T-cell (primary cell): ENCODE data around the gene MATN3. TPM values are rescaled to one million over a fixed set of nuclear protein-coding genes. Genes with fewer than 3 reads are reported as not detected.

Experiments
- ATAC-seq, 4 experiments: fragments of 200-7000 bp in 3 of 4; fragments of 150-1000 bp in 1 of 4; cut with Tn5 transposase; replicated peaks in 1 of 4; 1 replicate in 3 of 4; 2 replicates in 1 of 4; pipeline ENCODE4 v1.10.0; 2021; ENCODE audit warnings: moderate library complexity in 3 of 4, mild to moderate bottlenecking in 2 of 4, moderate number of reproducible peaks in 1 of 4
- CTCF ChIA-PET, 2 donors: fragments of 300-600 bp; sonication (Branson Sonifier 250); formaldehyde crosslinking; loops; one replicate each; lab custom pipeline; 2022; ENCODE audit warnings: antibody characterized with exemption in 2 of 2; lab: Charles Lee
- POLR2A ChIA-PET, 2 donors: fragments of 300-600 bp; sonication (Branson Sonifier 250); formaldehyde crosslinking; loops; one replicate each; lab custom pipeline; 2022; ENCODE audit warnings: antibody characterized with exemption in 2 of 2; lab: Charles Lee
- DNase-seq, 35 experiments: peaks; one replicate each; pipeline versions ENCODE4 v3.0.0 to v3.0.0-alpha.2; 2013 to 2023
- H3K27ac ChIP-seq: one replicate; pipeline ENCODE4 v1.5.1; 2013; ENCODE audit warnings: low read length
- H3K27me3 ChIP-seq, 2 experiments: replicated peaks in 1 of 2; 1 replicate in 1 of 2; 2 replicates in 1 of 2; pipeline versions ENCODE4 v1.6.1 to v1.7.0; 2013; ENCODE audit warnings: low read length in 1 of 2, mixed read lengths in 1 of 2; ENCODE audit not compliant: control insufficient read depth in 2 of 2, insufficient read depth in 2 of 2; ENCODE audit errors: extremely low read depth in 1 of 2
- H3K36me3 ChIP-seq, 2 donors: 1 replicate in 1 of 2; 2 replicates in 1 of 2; pipeline versions ENCODE4 v1.6.1 to v1.7.0; 2013; ENCODE audit warnings: low read length in 1 of 2; ENCODE audit not compliant: control insufficient read depth in 2 of 2, insufficient read depth in 1 of 2; ENCODE audit errors: extremely low read depth in 1 of 2
- H3K4me1 ChIP-seq, 2 experiments: 1 replicate in 1 of 2; 2 replicates in 1 of 2; pipeline versions ENCODE4 v1.6.1 to v1.7.0; 2013; ENCODE audit warnings: low read length in 2 of 2, mixed read lengths in 1 of 2; ENCODE audit not compliant: insufficient read depth in 2 of 2, control insufficient read depth in 1 of 2; ENCODE audit errors: extremely low read depth in 1 of 2
- H3K4me3 ChIP-seq, 2 donors: 1 replicate in 1 of 2; 2 replicates in 1 of 2; pipeline versions ENCODE4 v1.5.1 to v1.7.0; 2013; ENCODE audit warnings: mild to moderate bottlenecking in 2 of 2, low read length in 1 of 2, moderate library complexity in 1 of 2; ENCODE audit not compliant: control insufficient read depth in 1 of 2; ENCODE audit errors: extremely low read depth in 1 of 2
- H3K9me3 ChIP-seq: 2 replicates; pipeline ENCODE4 v1.7.0; 2013
- H3K27ac Mint-ChIP-seq, 2 donors: one replicate each; pipeline ENCODE4 v1.8.0; 2020 to 2021; ENCODE audit warnings: mild to moderate bottlenecking in 2 of 2, mixed read lengths in 2 of 2
- H3K27me3 Mint-ChIP-seq, 2 donors: one replicate each; pipeline ENCODE4 v1.8.0; 2021 to 2022; ENCODE audit warnings: mixed read lengths in 2 of 2
- H3K36me3 Mint-ChIP-seq: one replicate; pipeline ENCODE4 v1.8.0; 2021; ENCODE audit warnings: mixed read lengths
- H3K4me1 Mint-ChIP-seq, 3 donors: one replicate each; pipeline ENCODE4 v1.8.0; 2020 to 2022; ENCODE audit warnings: mixed read lengths in 3 of 3, mild to moderate bottlenecking in 1 of 3
- H3K4me3 Mint-ChIP-seq, 3 donors: one replicate each; pipeline ENCODE4 v1.8.0; 2020 to 2022; ENCODE audit warnings: mild to moderate bottlenecking in 3 of 3, mixed read lengths in 3 of 3, moderate library complexity in 3 of 3
- H3K9me3 Mint-ChIP-seq, 3 donors: one replicate each; pipeline ENCODE4 v1.8.0; 2020 to 2022; ENCODE audit warnings: mixed read lengths in 3 of 3
- WGBS: methylation state at CpG from one replicate; pipeline ENCODE4 v1.1.5; 2013; ENCODE audit warnings: missing lambda C conversion rate; ENCODE audit not compliant: insufficient coverage; 5-methylcytosine and 5-hydroxymethylcytosine counted together
- total RNA-seq, 35 experiments: library from RNA in 6 of 35; stranded (reverse) in 6 of 35; fragments of 120-200 nt in 1 of 35; gene quantifications; one replicate each; pipeline versions ENCODE4 v1.2.1 to v1.2.4 and lab custom pipeline; 2013 to 2026

MATN3 gene
- total RNA-seq, 5 donors from 2014 or later (not counting 1 experiment from before 2014, with no cell fraction given), result 0.23 to 0.28 TPM; not detected in 3

- no peak overlapping the region for H3K4me3 ChIP-seq
- peaks cover 14 to 30% (median 20%) of the 10 kb centered on the region in 3 donors for H3K4me1 Mint-ChIP-seq
- H3K36me3 ChIP-seq, result peaks cover 4 to 29% of the 10 kb centered on the region in 2 donors
- H3K27me3 ChIP-seq, result no peaks in the 10 kb centered on the region
- no peaks in the 10 kb centered on the region for H3K27me3 Mint-ChIP-seq
- no peaks in the 10 kb centered on the region for H3K9me3 Mint-ChIP-seq
- H3K27ac Mint-ChIP-seq, result no peak overlapping the region
- no peak overlapping the region for H3K27ac ChIP-seq
- POLR2A ChIA-PET, result no interaction called here
- H3K9me3 ChIP-seq, result no peaks in the 10 kb centered on the region
- DNase-seq, result no peak
- H3K4me3 Mint-ChIP-seq, result no peak overlapping the region
- no peak for ATAC-seq
- 0% methylated on average over 1 of the region's 2 CpGs for WGBS
- CTCF ChIA-PET, result interaction anchor here in 1 of 2 donors (1.0 kb wide), 1 partner anchor 87 kb away, joined by 3 read pairs; no protein-coding TSS in a partner anchor
- H3K4me1 ChIP-seq, result no peaks in the 10 kb centered on the region
- peaks cover 19% of the 10 kb centered on the region for H3K36me3 Mint-ChIP-seq
These were observed 30.1 kb upstream of the MATN3 start for GRCh38 chr2:20042531-20042930.

GRCh38 chr2:20040489-20041172, 28.2 kb upstream of the MATN3 start:
- H3K4me1 Mint-ChIP-seq, result peaks cover 12 to 25% (median 22%) of the 10 kb centered on the region in 3 donors
- no peaks in the 10 kb centered on the region for H3K9me3 Mint-ChIP-seq
- Histone ChIP-seq H3K4me3 (no peak overlapping the region), H3K4me1 (no peaks in the 10 kb centered on the region), H3K36me3 (peaks cover 4 to 43% of the 10 kb centered on the region in 2 donors), H3K27me3 (no peaks in the 10 kb centered on the region), H3K27ac (no peak overlapping the region), H3K9me3 (no peaks in the 10 kb centered on the region)
- WGBS, result no CpG with 5 or more reads among the region's 8 CpGs
- no peaks in the 10 kb centered on the region for H3K27me3 Mint-ChIP-seq
- ATAC-seq, result no peak
- no peak for DNase-seq
- peaks cover 38% of the 10 kb centered on the region for H3K36me3 Mint-ChIP-seq
- ChIA-PET CTCF (interaction anchor here in 1 of 2 donors (1.6 kb wide), 1 partner anchor 25 kb away, joined by 3 read pairs; no protein-coding TSS in a partner anchor), POLR2A (interaction anchor here in 1 of 2 donors (1.0 kb wide), 1 partner anchor 12 kb away, joined by 4 read pairs; no protein-coding TSS in a partner anchor)
- no peak overlapping the region for H3K27ac Mint-ChIP-seq
- no peak overlapping the region for H3K4me3 Mint-ChIP-seq

DNA sequence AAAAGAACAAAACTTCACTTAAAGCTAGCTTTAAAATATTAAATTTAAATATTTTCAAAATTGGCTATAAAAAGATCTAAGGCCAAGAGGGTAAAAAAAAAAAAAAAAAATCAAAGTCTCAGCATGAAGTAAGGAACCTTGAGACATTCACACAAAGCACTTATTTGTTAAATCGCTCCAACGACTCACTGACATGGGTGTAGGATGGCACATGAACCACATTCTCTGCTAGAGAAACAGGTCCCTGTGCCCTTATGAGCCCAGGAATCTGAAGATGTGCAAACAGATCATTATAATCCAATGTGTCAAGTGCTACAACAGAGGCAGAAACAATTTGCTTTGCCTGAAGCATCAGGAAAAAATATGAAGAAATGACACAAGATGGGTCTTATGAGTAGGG, 25.2 kb upstream of the MATN3 start:
- POLR2A ChIA-PET, result interaction anchor here in 1 of 2 donors (0.7 kb wide), 1 partner anchor 1136 kb away, joined by 8 read pairs; no protein-coding TSS in a partner anchor
- DNase-seq (no peak), ATAC-seq (no peak)
- 100% methylated on average over 1 of the region's 2 CpGs for WGBS
- CTCF ChIA-PET, result interaction anchor here (0.5 to 1.4 kb wide), 3 partner anchors 22 to 125 kb away, joined by 3 to 8 read pairs (median 4); no protein-coding TSS in a partner anchor
- peaks cover 4 to 69% of the 10 kb centered on the region in 2 donors for H3K36me3 ChIP-seq
- H3K27me3 Mint-ChIP-seq, result no peaks in the 10 kb centered on the region
- no peaks in the 10 kb centered on the region for H3K9me3 Mint-ChIP-seq
- no peak overlapping the region for H3K4me3 Mint-ChIP-seq
- no peak overlapping the region for H3K27ac ChIP-seq
- H3K4me1 Mint-ChIP-seq, result peaks cover 7 to 12% (median 10%) of the 10 kb centered on the region in 3 donors
- H3K4me1 ChIP-seq, result no peaks in the 10 kb centered on the region
- H3K36me3 Mint-ChIP-seq, result peaks cover 65% of the 10 kb centered on the region
- H3K27me3 ChIP-seq, result no peaks in the 10 kb centered on the region
- H3K27ac Mint-ChIP-seq, result no peak overlapping the region
- no peaks in the 10 kb centered on the region for H3K9me3 ChIP-seq
- H3K4me3 ChIP-seq, result no peak overlapping the region

DNA sequence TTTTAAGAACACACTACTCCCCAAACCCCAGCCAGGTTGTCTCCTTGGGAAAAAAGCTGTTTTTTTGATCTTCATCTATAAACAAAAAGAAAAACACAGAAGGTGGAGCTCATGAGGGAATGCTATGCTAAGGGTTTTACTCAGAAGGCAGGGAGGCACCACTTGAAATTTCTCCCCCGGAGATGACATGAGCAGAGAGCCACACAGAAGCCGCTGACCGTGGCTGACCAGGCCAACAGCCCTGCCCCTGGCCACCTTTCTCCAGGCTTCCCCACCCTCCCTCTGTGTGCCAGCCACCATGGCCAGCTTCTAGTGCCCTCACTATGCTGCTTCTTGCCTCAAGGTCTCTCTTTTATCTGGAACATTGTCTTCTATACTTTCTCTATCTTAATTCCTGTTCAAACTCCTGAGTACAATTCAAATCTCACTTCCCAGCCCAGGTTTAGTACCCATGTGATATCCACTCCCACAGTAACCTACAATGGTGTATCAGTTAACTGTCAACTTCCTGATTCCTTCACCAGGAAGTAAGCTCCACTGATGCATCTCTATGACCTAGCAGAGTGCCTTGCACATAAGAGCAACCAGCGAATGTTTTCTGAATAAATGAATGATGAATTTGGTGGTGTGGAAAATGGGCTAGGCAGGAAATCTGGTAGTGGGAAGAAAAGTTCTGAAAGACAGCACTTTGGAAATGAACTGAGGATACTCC, 23.6 kb upstream of the MATN3 start:
- Histone ChIP-seq H3K36me3 (peaks cover 0 to 73% of the 10 kb centered on the region in 2 donors), H3K4me1 (no peaks in the 10 kb centered on the region), H3K4me3 (no peak overlapping the region), H3K9me3 (no peaks in the 10 kb centered on the region), H3K27me3 (no peaks in the 10 kb centered on the region), H3K27ac (no peak overlapping the region)
- ChIA-PET CTCF (interaction anchor here in 1 of 2 donors (1.3 kb wide), 1 partner anchor 21 kb away, joined by 3 read pairs; no protein-coding TSS in a partner anchor), POLR2A (interaction anchor here in 1 of 2 donors (0.7 kb wide), 1 partner anchor 687 kb away, joined by 3 read pairs; no protein-coding TSS in a partner anchor)
- 94% methylated on average over 2 of the region's 4 CpGs for WGBS
- Mint-ChIP-seq H3K36me3 (peaks cover 80% of the 10 kb centered on the region), H3K27me3 (no peaks in the 10 kb centered on the region), H3K9me3 (no peaks in the 10 kb centered on the region), H3K4me1 (peaks cover 0 to 8% (median 0%) of the 10 kb centered on the region in 3 donors), H3K27ac (peak overlapping the region in 1 of 2 donors; percentile 25), H3K4me3 (no peak overlapping the region)
- ATAC-seq, result no peak
- DNase-seq, result no peak

DNA sequence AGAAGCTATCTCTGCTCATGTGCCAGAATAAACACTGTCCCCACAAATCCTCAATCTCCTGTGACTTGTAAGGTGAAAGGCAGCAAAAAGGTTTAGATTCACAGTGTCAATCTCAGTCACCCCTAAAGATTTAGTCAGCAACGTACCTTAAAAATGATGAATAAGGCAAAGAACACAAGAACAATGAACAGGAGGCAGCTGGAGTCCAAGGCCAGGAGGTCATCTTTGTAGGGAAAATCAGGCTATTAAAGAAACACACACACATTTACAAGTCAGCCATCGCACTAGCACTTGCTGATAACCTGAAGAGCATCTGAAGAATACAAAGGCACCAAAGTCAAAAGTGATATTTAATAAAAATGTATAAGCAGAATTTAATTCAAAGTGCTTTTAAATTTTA, 22.4 kb upstream of the MATN3 start:
- Histone ChIP-seq H3K27me3 (no peaks in the 10 kb centered on the region), H3K36me3 (peaks cover 3 to 70% of the 10 kb centered on the region in 2 donors), H3K9me3 (no peaks in the 10 kb centered on the region), H3K27ac (no peak overlapping the region), H3K4me1 (no peaks in the 10 kb centered on the region), H3K4me3 (no peak overlapping the region)
- H3K4me1 Mint-ChIP-seq, result peaks cover 0 to 8% (median 0%) of the 10 kb centered on the region in 3 donors
- peaks cover 0 to 1% (median 0%) of the 10 kb centered on the region in 3 donors for H3K9me3 Mint-ChIP-seq
- ChIA-PET POLR2A (interaction anchor here in 1 of 2 donors (0.5 to 1.6 kb wide), 3 partner anchors 10 to 532 kb away, joined by 3 to 4 read pairs (median 3); no protein-coding TSS in a partner anchor), CTCF (interaction anchor here in 1 of 2 donors (1.6 kb wide), 1 partner anchor 19 kb away, joined by 5 read pairs; no protein-coding TSS in a partner anchor)
- no peak overlapping the region for H3K27ac Mint-ChIP-seq
- ATAC-seq, result no peak
- H3K4me3 Mint-ChIP-seq, result no peak overlapping the region
- H3K27me3 Mint-ChIP-seq, result no peaks in the 10 kb centered on the region
- peaks cover 83% of the 10 kb centered on the region for H3K36me3 Mint-ChIP-seq
- WGBS, result no CpG with 5 or more reads among the region's 2 CpGs
- DNase-seq, result no peak

GRCh38 chr2:20034218-20034617, 21.8 kb upstream of the MATN3 start:
- POLR2A ChIA-PET, result interaction anchor here in 1 of 2 donors (0.9 to 1.6 kb wide), 2 partner anchors 10 to 531 kb away, joined by 3 read pairs; no protein-coding TSS in a partner anchor
- H3K27ac Mint-ChIP-seq, result no peak overlapping the region
- H3K36me3 ChIP-seq, result peaks cover 4 to 67% of the 10 kb centered on the region in 2 donors
- ATAC-seq (no peak), DNase-seq (no peak)
- H3K4me3 Mint-ChIP-seq, result no peak overlapping the region
- H3K36me3 Mint-ChIP-seq, result peaks cover 89% of the 10 kb centered on the region
- CTCF ChIA-PET, result interaction anchor here in 1 of 2 donors (1.6 kb wide), 1 partner anchor 19 kb away, joined by 5 read pairs; no protein-coding TSS in a partner anchor
- no peak overlapping the region for H3K27ac ChIP-seq
- H3K4me1 Mint-ChIP-seq, result peaks cover 0 to 8% (median 0%) of the 10 kb centered on the region in 3 donors
- WGBS, result no CpG with 5 or more reads among the region's 4 CpGs
- H3K27me3 Mint-ChIP-seq, result no peaks in the 10 kb centered on the region
- H3K27me3 ChIP-seq, result no peaks in the 10 kb centered on the region
- H3K4me3 ChIP-seq, result no peak overlapping the region
- peaks cover 0 to 2% (median 0%) of the 10 kb centered on the region in 3 donors for H3K9me3 Mint-ChIP-seq
- no peaks in the 10 kb centered on the region for H3K4me1 ChIP-seq
- H3K9me3 ChIP-seq, result no peaks in the 10 kb centered on the region
